MM.1S (cell line): ENCODE measurements around the gene GPR107.

ENCODE experiments used
- DNase-seq: peaks from one replicate; pipeline ENCODE4 v3.0.0-alpha.2; 2015
- H2AFZ ChIP-seq: fragments of 300-600 bp; sonication (generic); 2 replicates; pipeline ENCODE4 v1.6.0; 2016; ENCODE audit warnings: antibody characterized with exemption, low read length
- H3F3A ChIP-seq: fragments of 300-600 bp; sonication (generic); 2 replicates; pipeline ENCODE4 v1.6.1; 2016; ENCODE audit warnings: mild to moderate bottlenecking, antibody characterized with exemption, low read length, moderate library complexity, mixed read lengths; ENCODE audit not compliant: insufficient read depth
- H3K27ac ChIP-seq: fragments of 300-600 bp; sonication (generic); 2 replicates; pipeline ENCODE4 v1.5.1; 2016; ENCODE audit warnings: mild to moderate bottlenecking, low read length
- H3K27me3 ChIP-seq: fragments of 300-600 bp; sonication (generic); replicated peaks from 2 replicates; pipeline ENCODE4 v1.6.0; 2016; ENCODE audit warnings: low read length; ENCODE audit not compliant: insufficient read depth
- H3K36me3 ChIP-seq: fragments of 300-600 bp; sonication (generic); replicated peaks from 2 replicates; pipeline ENCODE4 v1.6.1; 2016; ENCODE audit warnings: mild to moderate bottlenecking, low read length, mixed read lengths; ENCODE audit not compliant: insufficient read depth
- H3K4me1 ChIP-seq: fragments of 300-600 bp; sonication (generic); 2 replicates; pipeline ENCODE4 v1.6.1; 2016; ENCODE audit warnings: low read length, mixed read lengths
- H3K4me2 ChIP-seq: fragments of 300-600 bp; sonication (generic); 2 replicates; pipeline ENCODE4 v1.6.0; 2016; ENCODE audit warnings: low read depth, low read length
- H3K4me3 ChIP-seq: fragments of 300-600 bp; sonication (generic); 2 replicates; pipeline ENCODE4 v1.5.1; 2016; ENCODE audit warnings: low read length, mixed read lengths
- H3K79me2 ChIP-seq: fragments of 300-600 bp; sonication (generic); 2 replicates; pipeline ENCODE4 v1.6.1; 2016; ENCODE audit warnings: mixed run types, low read length, mixed read lengths
- H3K9ac ChIP-seq: fragments of 300-600 bp; sonication (generic); 2 replicates; pipeline ENCODE4 v1.6.1; 2016; ENCODE audit warnings: low read length, mixed read lengths
- H3K9me2 ChIP-seq: fragments of 300-600 bp; sonication (generic); replicated peaks from 2 replicates; pipeline ENCODE4 v1.6.1; 2016; ENCODE audit warnings: mild to moderate bottlenecking, low read length, mixed read lengths; ENCODE audit not compliant: insufficient read depth
- H3K9me3 ChIP-seq: fragments of 300-600 bp; sonication (generic); replicated peaks from 2 replicates; pipeline ENCODE4 v1.6.1; 2016; ENCODE audit warnings: mild to moderate bottlenecking, low read length, mixed read lengths; ENCODE audit not compliant: insufficient read depth
- H4K20me1 ChIP-seq: fragments of 300-600 bp; sonication (generic); 2 replicates; pipeline ENCODE4 v1.6.1; 2016; ENCODE audit warnings: mild to moderate bottlenecking, low read length, moderate library complexity, mixed read lengths; ENCODE audit not compliant: insufficient read depth
- EZH2 ChIP-seq: fragments of 300-600 bp; sonication (generic); optimal IDR thresholded peaks from 2 replicates; pipeline ENCODE3; 2017; ENCODE audit warnings: low read depth, mild to moderate bottlenecking, antibody characterized with exemption, low read length, mixed read lengths
- EZH2phosphoT487 ChIP-seq: fragments of 300-600 bp; sonication (generic); IDR thresholded peaks from 2 replicates; pipeline ENCODE4 v1.6.1; 2018; ENCODE audit warnings: antibody characterized with exemption, low read length
- TF ChIP-seq, protein P1 (sequence below): fragments of 300-600 bp; sonication (generic); IDR thresholded peaks from 2 replicates; pipeline ENCODE4 v1.5.1; 2016; ENCODE audit warnings: antibody characterized with exemption, low read length, mixed read lengths

Gene GPR107

DNA sequence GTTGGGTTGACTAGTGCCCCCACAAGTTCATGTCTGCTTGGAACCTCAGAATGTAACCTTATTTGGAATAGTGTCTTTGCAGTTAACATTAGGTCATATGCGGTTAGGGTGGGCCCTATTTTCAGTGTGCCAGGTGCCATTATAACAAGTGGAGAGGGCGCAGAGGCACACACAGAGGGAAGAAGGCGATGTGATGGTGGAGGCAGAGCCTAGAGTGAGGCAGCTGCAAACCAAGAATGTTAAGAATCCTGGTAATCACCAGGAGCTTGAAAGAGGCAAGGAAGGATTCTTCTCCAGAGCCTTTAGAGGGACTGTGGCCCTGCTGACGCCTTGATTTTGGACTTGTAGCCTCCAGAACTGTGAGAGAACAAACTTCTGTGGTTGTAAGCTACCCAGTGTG is 10.9 kb downstream of the GPR107 start:
- H4K20me1 ChIP-seq = no peaks in the 10 kb centered on the region
- no peak overlapping the region for H3K4me3 ChIP-seq
- H3K36me3 ChIP-seq = no peaks in the 10 kb centered on the region
- H2AFZ ChIP-seq = no peak overlapping the region
- no peak for DNase-seq
- no peak overlapping the region for H3K4me2 ChIP-seq
- H3K27ac ChIP-seq = no peak overlapping the region
- no peaks in the 10 kb centered on the region for H3K9me2 ChIP-seq
- no peaks in the 10 kb centered on the region for H3F3A ChIP-seq
- H3K9ac ChIP-seq = no peak overlapping the region
- no peaks in the 10 kb centered on the region for H3K4me1 ChIP-seq
- no peaks in the 10 kb centered on the region for H3K9me3 ChIP-seq
- H3K27me3 ChIP-seq = no peaks in the 10 kb centered on the region
- TF ChIP-seq EZH2 = no peak
- TF ChIP-seq EZH2phosphoT487 = no peak
- peaks cover 71% of the 10 kb centered on the region for H3K79me2 ChIP-seq

DNA sequence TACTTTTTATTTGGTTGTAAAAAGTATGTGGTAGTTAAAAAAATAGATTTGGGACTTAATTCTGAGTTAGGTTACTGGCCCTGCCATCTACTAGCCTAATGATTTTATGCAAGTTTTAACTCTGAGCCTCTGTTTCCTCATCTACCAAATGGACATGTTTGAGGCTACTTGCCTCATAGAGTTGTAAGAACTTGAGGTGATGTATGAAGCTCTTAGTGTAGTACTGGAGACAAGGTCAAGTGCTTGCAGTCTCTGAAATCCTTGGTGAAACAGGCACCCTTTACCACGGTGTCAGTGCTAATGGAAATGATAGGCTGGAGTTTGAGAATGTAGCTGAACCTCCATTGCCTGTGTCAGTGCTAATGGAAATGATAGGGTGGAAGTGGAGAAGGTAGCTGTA is 15.3 kb downstream of the GPR107 start:
- Histone ChIP-seq H3K9me3 (no peaks in the 10 kb centered on the region), H3K4me1 (no peaks in the 10 kb centered on the region), H3K27me3 (no peaks in the 10 kb centered on the region), H3K79me2 (peaks cover 72% of the 10 kb centered on the region), H2AFZ (no peak overlapping the region), H3K4me3 (no peak overlapping the region), H3K27ac (no peak overlapping the region), H3K36me3 (no peaks in the 10 kb centered on the region), H3K4me2 (no peak overlapping the region), H3K9ac (no peak overlapping the region), H4K20me1 (no peaks in the 10 kb centered on the region), H3K9me2 (no peaks in the 10 kb centered on the region), H3F3A (no peaks in the 10 kb centered on the region)
- TF ChIP-seq EZH2 (no peak), EZH2phosphoT487 (no peak)
- TF ChIP-seq, protein P1, sequence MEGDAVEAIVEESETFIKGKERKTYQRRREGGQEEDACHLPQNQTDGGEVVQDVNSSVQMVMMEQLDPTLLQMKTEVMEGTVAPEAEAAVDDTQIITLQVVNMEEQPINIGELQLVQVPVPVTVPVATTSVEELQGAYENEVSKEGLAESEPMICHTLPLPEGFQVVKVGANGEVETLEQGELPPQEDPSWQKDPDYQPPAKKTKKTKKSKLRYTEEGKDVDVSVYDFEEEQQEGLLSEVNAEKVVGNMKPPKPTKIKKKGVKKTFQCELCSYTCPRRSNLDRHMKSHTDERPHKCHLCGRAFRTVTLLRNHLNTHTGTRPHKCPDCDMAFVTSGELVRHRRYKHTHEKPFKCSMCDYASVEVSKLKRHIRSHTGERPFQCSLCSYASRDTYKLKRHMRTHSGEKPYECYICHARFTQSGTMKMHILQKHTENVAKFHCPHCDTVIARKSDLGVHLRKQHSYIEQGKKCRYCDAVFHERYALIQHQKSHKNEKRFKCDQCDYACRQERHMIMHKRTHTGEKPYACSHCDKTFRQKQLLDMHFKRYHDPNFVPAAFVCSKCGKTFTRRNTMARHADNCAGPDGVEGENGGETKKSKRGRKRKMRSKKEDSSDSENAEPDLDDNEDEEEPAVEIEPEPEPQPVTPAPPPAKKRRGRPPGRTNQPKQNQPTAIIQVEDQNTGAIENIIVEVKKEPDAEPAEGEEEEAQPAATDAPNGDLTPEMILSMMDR = no peak
- no peak for DNase-seq

DNA sequence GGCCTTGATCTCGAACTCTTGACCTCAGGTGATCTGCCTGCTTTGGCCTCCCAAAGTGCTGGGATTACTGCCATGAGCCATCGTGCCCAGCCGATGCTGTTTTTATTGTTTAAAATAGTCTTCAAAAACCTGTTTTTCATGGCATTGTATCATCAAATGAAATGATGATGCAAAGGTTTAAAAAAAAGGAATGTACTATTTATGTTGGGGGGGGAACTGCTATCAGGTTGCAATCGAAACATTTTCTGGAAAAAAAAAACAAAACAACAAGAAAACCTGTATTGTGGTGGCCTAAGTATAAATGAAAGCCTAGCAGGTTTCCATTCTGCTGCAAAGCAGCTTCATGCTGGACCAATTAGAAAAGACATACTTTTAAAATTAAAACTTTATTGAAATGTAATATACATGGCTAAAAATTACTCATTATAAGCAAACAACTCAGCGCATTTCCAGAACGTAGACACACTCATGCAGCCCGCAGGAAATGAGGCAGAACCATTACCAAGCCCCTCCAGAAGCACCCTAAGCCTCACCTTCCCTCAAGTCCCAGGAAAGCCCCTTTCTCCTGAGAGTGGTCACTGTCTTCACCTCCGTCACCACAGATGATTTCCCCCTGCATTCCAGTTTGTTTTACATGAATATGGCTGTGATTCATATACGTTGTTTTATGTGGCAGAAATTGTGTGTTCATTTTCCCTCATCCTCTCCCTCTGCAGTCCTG is 19.0 kb downstream of the GPR107 start:
- no peak overlapping the region for H3K9ac ChIP-seq
- H3K27ac ChIP-seq = no peak overlapping the region
- TF ChIP-seq, protein P1 = no peak
- TF ChIP-seq EZH2 (no peak), EZH2phosphoT487 (no peak)
- H3K9me3 ChIP-seq = no peaks in the 10 kb centered on the region
- H3K4me2 ChIP-seq = no peak overlapping the region
- H3K9me2 ChIP-seq = no peaks in the 10 kb centered on the region
- H2AFZ ChIP-seq = no peak overlapping the region
- no peaks in the 10 kb centered on the region for H3F3A ChIP-seq
- H4K20me1 ChIP-seq = no peaks in the 10 kb centered on the region
- peaks cover 58% of the 10 kb centered on the region for H3K79me2 ChIP-seq
- no peak for DNase-seq
- H3K4me1 ChIP-seq = no peaks in the 10 kb centered on the region
- H3K27me3 ChIP-seq = no peaks in the 10 kb centered on the region
- no peaks in the 10 kb centered on the region; the same call in 1 of the 2 replicates for H3K36me3 ChIP-seq
- no peak overlapping the region for H3K4me3 ChIP-seq

DNA sequence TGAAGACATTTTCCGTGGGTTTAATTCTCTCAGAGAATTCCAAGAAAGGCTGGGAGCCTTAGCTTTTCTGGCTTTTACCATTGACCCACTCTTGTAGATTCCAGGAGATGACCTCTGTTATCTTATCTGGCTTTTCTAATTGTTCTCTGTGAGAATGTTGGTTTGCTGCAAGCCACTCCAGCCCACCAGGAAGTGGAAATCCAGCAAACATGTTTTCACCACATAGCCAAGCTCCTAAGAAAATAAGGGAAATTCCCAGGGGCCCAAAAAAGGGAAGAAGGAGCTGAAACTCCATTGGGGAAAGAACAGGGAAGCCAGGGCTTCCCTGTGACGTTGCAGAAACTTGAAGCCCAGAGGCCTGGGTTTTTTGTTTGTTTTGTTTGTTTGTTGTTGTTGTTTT is 19.7 kb downstream of the GPR107 start:
- TF ChIP-seq EZH2phosphoT487 (no peak), EZH2 (no peak)
- TF ChIP-seq, protein P1 = no peak
- Histone ChIP-seq H3K79me2 (peaks cover 51% of the 10 kb centered on the region), H3K9me2 (no peaks in the 10 kb centered on the region), H3F3A (no peaks in the 10 kb centered on the region), H3K4me3 (no peak overlapping the region), H3K27ac (no peak overlapping the region), H3K36me3 (no peaks in the 10 kb centered on the region; the same call in 1 of the 2 replicates), H3K4me2 (no peak overlapping the region), H2AFZ (no peak overlapping the region), H3K4me1 (no peaks in the 10 kb centered on the region), H3K27me3 (no peaks in the 10 kb centered on the region), H4K20me1 (no peaks in the 10 kb centered on the region), H3K9me3 (no peaks in the 10 kb centered on the region), H3K9ac (no peak overlapping the region)
- no peak for DNase-seq
